OCI-LY7 (cell line): ENCODE data around the gene PCDHB13.

ENCODE experiments used
- EZH2phosphoT487 ChIP-seq: fragments of 200-600 bp; sonication (generic); IDR thresholded peaks from 2 replicates; pipeline ENCODE4 v1.6.1; 2018; ENCODE audit warnings: low read depth, borderline replicate concordance, mild to moderate bottlenecking, mixed run types, antibody characterized with exemption, low read length, moderate library complexity, mixed read lengths
- TF ChIP-seq, protein P1 (sequence below): fragments of 200-600 bp; sonication (generic); conservative IDR thresholded peaks from 2 replicates; pipeline ENCODE4 v1.5.1; 2014; ENCODE audit warnings: mild to moderate bottlenecking, antibody characterized with exemption, low read length, moderate library complexity, mixed read lengths

DNA sequence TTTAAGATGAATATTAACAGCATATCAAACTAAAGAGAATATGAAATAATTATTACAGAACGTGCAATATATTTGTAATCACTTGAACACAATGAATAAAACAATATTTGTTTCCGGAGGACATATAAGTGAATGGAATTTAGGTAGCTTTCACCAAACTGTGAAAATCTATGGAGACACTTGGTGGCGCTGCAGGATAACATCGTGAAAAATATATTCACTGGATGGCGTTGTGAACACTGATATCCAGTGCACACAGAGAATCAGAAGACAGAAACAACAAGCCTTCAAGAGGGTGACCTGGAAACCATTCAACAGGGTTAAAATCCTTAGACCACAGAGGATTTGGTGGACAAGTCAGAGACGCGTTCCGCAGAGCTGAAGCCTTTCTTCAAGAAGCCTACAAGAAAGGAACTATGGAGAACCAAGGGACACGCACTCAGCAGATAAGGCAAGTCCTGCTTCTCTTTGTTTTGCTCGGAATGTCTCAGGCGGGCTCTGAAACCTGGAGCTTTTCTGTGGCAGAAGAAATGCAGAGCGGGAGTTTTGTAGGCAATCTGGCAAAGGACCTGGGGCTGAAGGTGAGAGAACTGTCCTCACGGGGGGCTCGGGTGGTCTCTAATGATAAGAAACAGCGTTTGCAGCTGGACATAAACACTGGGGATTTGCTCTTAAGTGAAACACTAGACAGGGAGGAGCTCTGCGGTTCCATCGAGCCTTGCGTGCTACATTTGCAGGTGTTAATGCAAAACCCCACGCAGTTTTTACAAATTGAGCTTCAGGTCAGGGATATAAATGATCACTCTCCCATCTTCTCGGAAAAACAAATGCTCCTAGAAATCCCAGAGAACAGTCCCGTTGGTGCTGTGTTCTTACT lies 14.1 kb upstream of the PCDHB13 start, which contains the start of gene PCDHB11:
- TF ChIP-seq, protein P1, sequence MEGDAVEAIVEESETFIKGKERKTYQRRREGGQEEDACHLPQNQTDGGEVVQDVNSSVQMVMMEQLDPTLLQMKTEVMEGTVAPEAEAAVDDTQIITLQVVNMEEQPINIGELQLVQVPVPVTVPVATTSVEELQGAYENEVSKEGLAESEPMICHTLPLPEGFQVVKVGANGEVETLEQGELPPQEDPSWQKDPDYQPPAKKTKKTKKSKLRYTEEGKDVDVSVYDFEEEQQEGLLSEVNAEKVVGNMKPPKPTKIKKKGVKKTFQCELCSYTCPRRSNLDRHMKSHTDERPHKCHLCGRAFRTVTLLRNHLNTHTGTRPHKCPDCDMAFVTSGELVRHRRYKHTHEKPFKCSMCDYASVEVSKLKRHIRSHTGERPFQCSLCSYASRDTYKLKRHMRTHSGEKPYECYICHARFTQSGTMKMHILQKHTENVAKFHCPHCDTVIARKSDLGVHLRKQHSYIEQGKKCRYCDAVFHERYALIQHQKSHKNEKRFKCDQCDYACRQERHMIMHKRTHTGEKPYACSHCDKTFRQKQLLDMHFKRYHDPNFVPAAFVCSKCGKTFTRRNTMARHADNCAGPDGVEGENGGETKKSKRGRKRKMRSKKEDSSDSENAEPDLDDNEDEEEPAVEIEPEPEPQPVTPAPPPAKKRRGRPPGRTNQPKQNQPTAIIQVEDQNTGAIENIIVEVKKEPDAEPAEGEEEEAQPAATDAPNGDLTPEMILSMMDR, result peak; percentile 75
- TF ChIP-seq EZH2phosphoT487, result no peak
